Central memory CD4-positive, alpha-beta T cell (primary cell): ENCODE results near the gene CDK6.

Experiments
- DNase-seq: peaks from one replicate; pipeline ENCODE4 v3.0.0; 2022

Gene CDK6

DNA sequence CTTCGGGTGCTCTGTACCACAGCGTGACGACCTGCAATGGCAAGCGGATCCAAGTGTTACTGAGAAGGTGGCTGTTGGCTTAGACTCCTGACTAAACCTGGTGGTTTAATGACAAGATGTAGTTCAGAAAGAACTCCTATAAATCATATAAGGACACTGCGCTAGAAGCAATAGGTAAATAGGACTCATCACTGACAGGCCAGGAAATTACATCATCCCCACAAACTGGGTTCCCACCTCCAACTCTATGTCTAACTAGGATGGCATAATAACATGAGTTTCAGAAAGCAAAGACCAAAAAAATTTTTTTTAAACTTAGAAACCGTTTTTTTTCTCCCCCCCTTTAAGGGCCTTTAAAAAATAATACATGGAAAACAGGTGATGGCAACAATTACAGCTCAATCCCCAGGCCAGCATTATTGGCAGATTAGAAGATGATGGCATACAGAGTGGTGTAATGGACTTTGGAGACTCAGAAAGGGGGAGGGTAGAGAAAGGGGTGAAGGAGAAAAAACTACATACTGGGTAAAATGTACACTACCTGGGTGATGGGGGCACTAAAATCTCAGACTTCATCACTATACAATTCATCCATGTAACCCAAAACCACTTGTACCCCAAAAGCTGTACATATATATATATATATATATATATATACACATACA lies 164.7 kb downstream of the CDK6 start:
- DNase-seq: no peak

DNA sequence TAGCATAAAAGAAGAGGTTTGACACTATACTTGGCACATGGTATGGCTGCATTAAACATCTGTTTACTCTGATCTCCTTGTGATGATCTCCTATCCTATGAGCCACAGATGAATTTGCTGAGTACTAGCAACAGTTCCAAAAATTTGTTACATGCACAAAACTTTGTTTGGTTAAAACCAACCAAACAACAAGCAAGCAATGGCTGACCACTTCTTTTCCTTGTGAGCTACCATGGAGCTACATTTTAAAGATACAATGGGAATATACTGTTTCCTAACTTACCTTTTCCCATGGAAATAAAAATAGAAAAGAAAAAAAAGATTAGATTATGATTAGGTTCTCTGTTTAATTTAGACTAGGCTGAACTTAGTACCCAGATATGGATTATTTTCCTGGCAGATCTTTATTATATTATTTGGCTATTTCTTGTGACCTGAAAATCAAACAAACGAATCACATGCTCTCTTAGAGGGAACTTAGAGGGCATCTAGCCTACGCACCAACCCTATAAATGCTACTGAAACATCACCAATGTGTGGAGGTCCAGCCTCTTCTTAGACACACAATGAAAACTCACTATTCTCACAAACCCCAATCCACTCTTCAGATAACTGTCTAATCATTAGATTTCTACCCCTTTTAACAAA lies 166.0 kb downstream of the CDK6 start:
- DNase-seq: no peak

DNA sequence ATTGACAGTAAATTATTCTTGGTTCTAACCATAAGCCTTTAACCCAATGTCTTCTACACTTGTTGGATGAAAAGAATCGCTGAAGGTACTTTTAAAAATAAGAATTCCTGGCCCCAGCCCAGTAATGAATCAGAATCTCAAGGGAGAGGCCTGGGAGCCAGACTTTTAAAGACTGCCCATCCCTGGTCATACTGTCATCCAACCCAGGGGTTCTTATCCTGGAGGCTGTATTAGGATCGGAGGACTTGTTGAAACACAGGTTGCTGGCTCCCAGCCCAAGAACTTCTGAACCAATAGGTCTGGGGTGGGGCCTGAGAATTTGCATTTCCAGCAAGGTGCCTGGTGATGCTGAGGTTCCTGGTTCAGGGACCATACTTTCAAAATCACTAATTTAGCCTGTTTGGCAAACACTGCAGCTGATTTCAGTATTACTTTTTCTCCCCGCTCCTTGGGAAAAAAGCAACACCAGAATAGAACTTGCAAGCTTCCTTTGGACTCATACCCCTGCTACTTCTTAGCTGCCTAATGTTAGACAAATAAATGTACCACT lies 166.7 kb downstream of the CDK6 start:
- DNase-seq: no peak

DNA sequence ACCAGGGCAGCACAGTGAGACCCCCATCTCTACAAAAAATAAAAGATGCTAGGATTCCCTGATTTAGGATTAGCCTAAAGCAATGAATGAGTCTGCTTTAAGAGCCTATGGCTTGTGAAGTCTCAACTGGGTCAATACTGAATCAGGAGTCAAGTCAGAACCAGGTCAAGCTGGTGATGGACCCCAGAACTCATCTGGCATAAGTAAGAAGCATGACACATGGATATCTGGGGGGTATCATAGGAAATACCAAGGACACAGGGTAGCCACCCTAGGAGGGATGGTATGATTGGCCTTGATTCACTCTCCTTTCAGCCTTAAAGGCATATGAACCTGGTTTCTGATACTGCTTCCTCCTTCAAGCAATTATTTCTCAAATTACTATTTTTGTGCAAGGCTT lies 167.8 kb downstream of the CDK6 start:
- DNase-seq: no peak

DNA sequence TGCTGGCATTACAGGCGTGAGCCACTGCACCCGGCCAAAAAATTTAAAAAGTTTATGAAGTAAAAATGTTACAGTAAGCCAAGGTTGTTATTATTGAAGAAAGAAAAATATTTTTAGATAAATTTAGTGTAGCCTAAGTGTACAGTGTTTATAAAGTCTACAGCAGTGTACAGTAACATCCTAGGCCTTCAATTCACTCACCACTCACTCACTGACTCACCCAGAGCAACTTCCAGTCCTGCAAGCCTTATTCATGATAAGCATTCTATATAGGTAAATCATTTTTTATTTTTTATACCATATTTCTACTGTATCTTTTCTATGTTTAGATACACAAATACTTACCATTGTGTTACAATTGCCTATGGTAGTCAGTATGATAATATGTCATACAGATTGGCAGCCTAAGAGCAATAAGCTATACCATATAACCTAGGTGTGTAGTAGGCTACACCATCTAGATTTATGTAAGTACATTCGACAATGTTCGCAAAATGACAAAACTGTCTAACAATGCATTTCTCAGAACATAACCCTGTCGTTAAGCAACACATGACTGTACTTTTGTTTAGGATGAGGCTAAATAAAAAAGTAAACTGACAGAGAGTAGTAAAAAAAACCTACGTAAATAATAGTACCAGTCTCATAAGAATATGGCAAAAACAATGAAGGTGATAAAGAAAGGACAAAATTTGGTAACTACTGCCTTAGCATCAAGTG lies 168.4 kb downstream of the CDK6 start:
- DNase-seq: no peak

DNA sequence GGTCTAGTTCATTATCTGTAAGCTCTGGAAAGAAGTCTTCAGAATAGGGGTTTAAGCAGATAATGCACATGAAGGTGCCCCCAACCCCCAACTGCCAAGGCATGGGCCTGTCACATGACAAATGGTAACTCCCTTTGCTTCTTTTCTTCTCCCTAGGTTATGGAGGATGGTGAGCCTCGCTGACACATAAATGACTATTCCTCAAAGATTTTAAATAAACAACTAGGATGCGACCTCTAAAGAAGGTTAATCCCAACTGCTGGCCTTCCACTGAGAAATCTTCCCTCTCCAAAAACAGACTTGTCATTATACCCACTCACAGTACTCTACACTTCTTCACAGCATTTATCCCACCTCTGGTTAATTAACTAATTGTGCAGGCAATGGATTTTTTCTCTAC lies 170.4 kb downstream of the CDK6 start:
- no peak for DNase-seq

DNA sequence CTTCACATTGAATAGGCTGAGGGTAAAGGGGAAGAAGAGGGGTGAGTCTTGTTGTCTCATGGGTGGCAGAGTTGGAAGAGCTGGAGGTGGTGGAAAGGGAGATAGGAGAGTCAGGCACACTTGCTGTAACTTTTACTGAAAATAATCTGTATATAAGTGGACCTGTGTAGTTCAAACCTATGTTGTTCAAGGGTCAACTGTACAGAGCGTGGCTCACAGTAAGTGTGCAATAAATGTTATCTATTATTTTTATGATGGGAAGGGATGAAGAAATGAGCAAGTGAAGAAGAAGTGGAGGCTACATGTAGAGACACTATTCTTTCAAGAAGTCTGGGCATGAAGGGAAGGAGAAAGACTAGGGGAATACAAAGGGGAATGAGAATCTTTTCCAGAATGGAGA lies 174.7 kb downstream of the CDK6 start:
- no peak for DNase-seq

DNA sequence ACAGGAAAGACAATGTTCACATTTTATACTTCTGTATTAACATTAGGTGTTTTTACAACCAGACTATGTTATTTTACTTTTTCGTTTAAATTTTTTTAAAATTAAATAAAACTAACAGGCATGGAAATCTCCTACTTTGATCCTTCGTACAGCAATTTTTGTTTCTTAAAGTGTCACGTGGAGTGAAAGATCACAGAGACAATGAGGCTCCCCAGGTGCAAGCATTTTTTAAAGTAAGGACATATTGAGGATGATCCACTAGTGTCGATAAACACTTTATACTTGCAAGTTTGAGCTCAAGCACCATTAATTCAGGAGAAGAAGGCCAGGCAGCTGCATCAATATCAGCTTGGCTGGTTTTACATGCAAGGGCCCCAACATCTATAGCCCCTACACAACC lies 177.7 kb downstream of the CDK6 start:
- DNase-seq: no peak

DNA sequence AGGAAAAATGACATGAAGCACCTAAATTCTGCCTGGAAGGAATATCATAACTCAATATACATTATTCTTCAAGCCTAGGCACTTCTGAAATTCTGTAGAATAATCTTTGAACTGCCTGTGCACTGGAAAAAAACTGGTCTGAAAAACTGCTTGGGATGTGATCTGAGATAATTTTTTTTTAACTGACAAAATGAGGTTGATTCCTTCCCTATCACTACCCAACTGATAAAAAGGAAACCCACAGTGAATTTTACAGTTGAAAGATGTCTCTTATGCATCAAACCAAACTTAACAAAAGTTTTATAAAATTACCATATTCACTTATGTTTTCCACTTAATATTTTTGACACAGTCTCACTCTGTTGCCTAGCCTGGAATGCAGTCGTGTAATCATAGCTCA lies 179.0 kb downstream of the CDK6 start:
- no peak for DNase-seq

DNA sequence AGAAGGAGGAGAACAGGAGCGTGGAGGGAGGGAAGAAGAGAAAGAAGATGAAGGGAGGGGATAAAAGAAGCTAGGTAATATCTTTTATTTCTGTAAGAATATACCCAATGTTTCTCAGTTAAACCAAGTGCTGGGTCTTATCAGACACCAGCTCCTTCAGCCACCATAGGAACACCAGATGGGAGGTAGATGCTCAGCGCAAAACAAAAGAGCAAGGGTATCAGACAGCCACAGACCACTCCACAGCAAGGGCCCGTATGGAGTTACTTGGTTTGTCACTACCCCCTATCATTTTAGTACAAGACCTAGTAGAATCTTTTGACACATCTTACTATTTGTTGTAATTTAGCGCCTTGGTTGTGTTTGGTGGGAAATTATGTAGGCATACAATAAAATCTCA lies 180.3 kb downstream of the CDK6 start:
- DNase-seq: no peak

DNA sequence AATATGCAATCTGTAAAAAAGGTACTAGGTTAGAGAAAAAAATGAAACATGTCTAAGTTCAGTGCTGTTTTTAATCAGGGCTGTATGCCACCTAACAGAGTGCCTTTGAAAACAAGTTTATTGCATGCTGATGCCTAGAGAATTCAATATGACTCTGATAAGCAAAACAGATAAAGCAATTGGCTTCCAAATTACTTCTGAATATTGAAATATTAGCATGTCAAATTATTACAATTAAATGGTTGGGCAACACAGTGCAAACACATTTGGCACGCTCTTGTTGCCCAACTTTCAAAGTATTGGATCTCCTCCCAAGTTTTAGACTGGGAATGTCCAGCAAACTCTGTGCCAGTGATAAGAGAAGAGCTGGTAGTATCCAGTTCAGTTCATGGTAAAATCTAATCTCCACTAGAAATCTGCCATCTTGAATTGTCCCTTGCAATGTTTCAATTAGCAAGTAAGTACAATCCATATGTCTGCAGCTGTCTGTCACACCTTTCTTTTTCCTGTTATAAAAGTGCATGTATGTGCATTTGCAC lies 181.0 kb downstream of the CDK6 start:
- DNase-seq: no peak

DNA sequence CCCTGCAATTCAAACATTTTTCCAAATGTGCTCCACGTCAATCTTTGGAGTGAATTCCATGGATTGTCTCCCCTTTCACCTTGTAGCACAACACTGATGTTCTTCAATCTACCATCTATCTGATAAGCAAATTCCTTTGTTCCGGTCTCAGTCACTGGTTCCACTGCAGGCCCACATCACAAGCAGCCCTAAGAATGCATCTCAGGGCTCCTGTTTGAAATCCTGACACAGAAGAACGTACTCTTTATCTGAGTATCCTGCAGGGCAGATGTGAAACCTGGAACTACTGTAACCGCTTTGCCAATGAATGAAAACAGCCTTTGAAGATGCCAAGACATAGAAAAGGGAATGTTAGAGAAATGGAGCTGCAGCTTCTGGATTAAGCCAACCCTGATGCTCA lies 183.2 kb downstream of the CDK6 start:
- no peak for DNase-seq

DNA sequence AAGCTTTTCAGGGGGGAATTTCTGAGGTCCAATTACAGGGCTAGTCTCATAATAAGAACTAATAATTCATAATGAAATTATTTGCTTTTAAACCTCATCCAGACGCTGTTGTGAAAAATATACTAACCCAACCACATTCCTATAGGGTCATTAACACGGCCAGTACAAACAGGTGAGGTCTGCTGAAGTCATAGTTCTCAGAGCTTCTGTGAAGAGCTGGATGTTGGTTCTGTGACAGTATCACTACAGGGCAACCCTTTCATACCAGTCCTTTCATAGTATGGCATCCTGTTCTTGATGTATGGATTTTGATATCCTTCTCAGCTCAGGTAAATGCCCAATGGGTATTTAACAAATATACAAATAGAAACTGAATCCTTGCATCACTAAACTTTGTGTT lies 183.8 kb downstream of the CDK6 start:
- DNase-seq: no peak

DNA sequence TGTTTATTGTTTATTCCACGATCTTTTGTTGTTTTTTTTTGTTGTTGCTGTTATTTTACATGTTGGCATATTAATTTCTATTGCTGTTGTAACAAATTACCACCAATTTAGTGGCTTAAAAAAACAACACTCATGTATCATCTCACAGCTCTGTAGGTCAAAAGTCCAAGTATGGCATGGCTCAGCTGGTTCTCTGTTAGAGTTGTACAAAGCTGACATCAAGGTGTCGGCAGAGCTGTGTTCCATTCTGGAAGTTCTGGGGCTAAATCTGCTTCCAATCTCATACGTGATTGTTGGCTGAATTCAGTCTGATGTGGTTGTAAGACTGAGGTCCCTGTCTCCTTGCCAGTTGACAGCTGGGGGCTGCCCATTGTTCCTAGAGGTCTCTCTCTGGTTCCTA lies 186.0 kb downstream of the CDK6 start:
- DNase-seq: no peak

DNA sequence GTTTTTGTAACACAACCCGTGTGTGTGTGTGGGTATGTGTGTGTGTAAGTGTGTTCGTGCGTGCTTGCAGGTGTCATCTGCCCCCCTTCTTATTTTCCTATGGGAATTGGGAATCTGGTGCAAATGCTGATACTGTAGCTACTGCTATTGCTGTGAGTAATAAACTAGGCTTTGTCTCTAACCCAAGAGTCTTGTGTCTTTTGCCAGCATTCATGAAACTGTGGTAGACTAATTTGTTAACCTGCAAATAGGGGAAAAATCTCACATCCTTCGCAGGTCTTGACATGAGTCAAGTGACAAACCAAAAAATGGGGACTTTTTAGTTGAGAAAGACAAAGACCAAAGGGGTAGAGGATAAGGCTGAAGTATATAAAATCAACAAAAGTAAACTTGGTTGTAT lies 188.3 kb downstream of the CDK6 start:
- DNase-seq: no peak

DNA sequence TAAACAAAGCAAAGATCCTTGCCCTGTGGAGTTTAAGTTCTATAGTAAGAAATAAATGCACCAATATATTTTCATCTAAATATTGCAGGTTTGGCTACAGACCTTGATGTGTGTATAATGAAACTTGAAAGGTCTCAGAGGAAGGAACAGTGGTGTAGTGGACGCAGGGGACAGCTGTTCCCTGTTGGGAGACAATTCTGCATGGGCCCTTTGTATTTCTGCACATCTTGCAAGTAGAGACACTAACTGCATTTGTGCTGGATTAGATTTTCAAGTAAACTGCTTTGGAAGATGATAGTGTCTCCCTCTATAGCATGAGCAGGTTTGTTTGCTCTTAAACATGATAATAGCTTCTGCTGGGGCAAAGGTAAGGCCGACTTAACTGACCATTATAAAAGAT lies 188.7 kb downstream of the CDK6 start:
- no peak for DNase-seq

DNA sequence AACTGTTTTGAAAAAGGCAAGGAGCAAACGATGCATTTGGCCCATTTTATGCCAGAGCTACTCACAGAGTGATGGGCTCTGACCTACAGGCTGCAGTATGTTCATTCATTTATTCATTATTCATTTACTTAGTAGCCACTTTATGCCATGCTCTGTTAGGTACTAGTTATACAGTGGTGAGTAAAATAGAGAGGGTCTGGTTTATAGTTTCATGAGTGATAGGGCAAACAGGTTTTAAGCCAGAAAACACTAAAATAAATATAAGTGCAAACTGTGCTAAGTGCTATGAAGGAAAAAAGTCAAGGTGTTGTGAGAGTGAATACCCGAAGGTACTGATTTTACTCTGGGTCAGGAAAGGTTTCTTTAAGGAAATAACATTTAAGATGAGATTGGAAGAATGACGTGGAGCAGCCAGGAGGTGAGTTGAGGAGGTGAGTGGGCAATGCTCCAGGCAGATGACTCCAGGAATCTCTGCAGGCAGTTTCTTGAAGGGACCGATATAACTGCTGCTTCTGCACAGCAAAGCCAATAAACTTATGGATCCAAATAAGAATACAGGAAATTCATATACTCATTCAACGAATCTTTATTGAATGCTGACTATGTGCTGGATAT lies 189.3 kb downstream of the CDK6 start:
- no peak for DNase-seq

DNA sequence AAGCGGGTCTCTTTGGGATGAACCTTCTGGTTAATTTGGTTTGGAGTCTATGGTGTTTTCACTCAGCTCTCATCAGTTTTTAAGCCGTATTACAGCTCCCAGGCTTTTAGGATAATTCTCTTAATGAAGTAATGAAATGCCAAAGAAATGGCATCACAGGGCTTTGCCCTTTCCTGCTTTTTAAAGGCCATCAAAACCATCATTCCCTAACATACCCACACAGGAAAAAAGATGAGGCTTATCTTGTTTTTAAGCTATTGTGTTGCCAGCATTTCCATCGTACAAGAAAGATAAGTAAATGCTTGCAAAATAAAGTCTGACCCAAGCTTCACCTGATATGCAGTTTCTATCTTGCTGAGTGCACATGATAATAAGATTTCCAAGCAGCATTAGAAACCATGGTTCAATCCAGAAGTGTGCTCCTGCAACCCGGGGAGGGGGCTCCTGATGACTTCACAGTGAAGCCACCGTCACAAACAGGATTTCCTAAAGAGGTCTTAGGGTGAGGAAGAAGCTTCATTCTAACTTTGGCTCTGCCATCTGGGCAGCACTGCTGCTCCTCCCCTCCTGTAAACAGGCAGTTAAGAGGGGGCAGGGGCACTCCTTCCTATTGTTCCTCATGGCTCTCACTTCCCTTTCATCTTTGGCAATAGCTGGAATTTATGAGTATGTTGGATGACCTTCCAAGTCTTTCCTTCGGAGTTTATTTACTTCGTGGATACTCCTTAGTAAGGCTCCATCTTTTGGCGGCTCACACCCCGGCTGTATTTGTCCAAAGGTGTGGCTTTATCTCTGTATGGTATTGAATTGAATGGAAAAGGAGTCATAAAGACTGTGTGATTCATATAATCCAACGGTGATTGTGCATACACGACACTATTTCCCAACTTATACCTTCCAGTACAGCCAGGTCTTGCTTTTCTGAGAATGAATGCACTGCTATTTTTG lies 191.0 kb downstream of the CDK6 start:
- no peak for DNase-seq

DNA sequence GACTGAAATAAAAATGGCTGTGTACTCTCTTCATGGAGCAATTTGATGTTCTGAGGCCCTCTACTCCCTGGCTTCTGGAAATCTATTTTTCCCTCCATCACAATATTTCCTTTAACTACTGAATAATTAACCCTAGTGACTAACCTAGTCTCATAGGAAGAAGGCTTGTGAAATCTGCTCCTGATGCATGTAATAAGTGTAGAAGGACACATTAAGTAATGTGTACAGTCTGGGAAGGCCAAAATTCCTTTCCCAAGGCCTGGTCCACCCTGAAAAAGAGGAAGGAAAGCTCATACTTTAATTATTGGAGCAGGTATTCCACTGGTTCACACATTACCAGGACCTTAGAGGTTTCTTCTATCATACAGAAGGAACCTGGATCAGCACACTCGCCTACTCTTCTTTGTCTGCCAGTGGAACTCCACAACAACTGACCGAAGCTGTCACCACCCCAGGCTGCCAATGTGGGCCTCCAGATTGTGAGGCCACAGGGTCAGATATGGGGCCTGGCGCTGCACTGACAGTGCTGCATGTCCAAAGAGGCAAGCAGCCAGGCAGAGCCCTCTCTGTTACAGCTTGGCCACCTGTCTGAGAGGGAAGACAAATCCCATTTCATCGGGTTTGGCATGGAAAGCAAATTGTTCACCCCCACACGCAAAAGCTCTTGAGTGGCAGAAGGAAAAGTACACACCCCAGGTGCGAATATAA lies 191.8 kb downstream of the CDK6 start:
- no peak for DNase-seq

DNA sequence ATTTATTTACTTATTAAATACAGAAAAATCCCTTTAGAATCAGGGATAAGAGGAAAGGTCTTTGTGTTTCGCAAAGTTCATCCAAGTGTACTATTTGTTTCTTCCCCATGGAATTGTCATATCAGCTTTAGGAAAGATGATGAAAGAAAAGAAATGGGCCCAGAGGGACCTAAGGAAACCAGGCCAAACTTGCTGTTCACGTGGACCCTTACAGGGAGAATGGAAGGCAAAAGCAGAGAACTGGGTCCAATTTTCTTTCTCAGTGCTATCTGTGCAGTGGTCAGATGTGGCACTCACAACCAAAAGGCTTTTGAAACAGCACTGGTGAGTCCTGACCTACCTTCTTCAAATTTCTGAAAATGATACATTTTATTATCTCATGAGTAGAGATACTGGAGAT lies 192.6 kb downstream of the CDK6 start:
- DNase-seq: no peak

DNA sequence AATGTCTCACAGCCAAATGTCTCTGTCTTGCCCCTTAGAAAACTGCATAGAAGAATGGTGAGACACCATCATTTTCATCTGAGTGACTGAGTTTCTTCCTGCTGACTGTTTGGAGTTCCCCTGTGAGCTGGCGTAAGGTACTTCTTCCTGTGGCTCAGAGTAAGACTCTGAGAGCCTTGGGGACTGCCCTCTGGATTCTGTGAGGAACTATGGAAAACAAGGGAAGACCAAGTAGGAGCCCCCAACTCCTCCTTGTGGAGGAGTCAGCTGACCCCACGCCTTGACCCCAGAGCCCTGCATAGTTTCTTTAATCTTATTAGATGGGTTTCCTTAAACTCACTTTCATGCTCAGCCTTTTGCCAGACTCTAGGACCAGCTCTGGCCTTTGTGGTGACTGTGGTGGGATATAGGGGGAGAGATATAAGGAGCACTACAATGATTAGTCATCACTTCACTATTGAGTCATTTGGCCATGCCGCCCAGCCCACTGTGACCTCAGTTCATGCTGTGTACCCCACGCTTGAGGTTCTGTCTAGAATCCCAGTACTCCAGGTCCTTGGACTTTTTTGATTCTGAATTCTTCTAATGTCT lies 194.4 kb downstream of the CDK6 start:
- no peak for DNase-seq
